Stimulated activated CD8-positive, alpha-beta memory T cell treated with anti-CD3 and anti-CD28 coated beads, Interleukin-4, amount 100 ng/mL, for 4 hours (primary cell): ENCODE results near the gene NCEH1.

Experiments
- DNase-seq, 2 donors: peaks; one replicate each; pipeline ENCODE4 v3.0.0-alpha.2; 2020; ENCODE audit warnings: low read depth in 2 of 2, low spot score in 1 of 2

The NCEH1 gene

GRCh38 chr3:172646439-172647015, 64.3 kb downstream of the NCEH1 start:
- no peak for DNase-seq

- DNase-seq, result no peak
Observed at GRCh38 chr3:172644258-172644657, 66.6 kb downstream of the NCEH1 start.

- DNase-seq, result no peak
Observed at GRCh38 chr3:172643506-172644179, 67.2 kb downstream of the NCEH1 start.

GRCh38 chr3:172641291-172641690, 69.6 kb downstream of the NCEH1 start:
- DNase-seq, result no peak

GRCh38 chr3:172640751-172641150, 70.1 kb downstream of the NCEH1 start:
- no peak for DNase-seq

- DNase-seq, result no peak
Observed at GRCh38 chr3:172635588-172635987, 75.3 kb downstream of the NCEH1 start.

GRCh38 chr3:172634948-172635347, 75.9 kb downstream of the NCEH1 start:
- no peak for DNase-seq

GRCh38 chr3:172630316-172630715, 80.6 kb downstream of the NCEH1 start:
- DNase-seq, result no peak

- DNase-seq, result no peak
Observed at GRCh38 chr3:172629470-172629869, 81.4 kb downstream of the NCEH1 start.

- no peak for DNase-seq
Observed at GRCh38 chr3:172627057-172627809, 83.6 kb downstream of the NCEH1 start.

- DNase-seq, result no peak
Observed at GRCh38 chr3:172626021-172626640, 84.7 kb downstream of the NCEH1 start.

- DNase-seq, result no peak
Observed at GRCh38 chr3:172625404-172625803, 85.5 kb downstream of the NCEH1 start.

- DNase-seq, result no peak
Observed at GRCh38 chr3:172624999-172625398, 85.9 kb downstream of the NCEH1 start.

- peak in 1 of 2 donors; percentile 20 for DNase-seq
Observed at GRCh38 chr3:172622916-172623700, 87.8 kb downstream of the NCEH1 start.

GRCh38 chr3:172622156-172622555, 88.7 kb downstream of the NCEH1 start:
- DNase-seq, result no peak

GRCh38 chr3:172617976-172618375, 92.9 kb downstream of the NCEH1 start:
- no peak for DNase-seq

GRCh38 chr3:172617013-172617706, 93.7 kb downstream of the NCEH1 start:
- no peak for DNase-seq

- no peak for DNase-seq
Observed at GRCh38 chr3:172616031-172616461, 94.8 kb downstream of the NCEH1 start.

- DNase-seq, result no peak
Observed at GRCh38 chr3:172615296-172615695, 95.6 kb downstream of the NCEH1 start.
